ENCODE measurements around the gene CHI3L1.

The CHI3L1 gene

DNA sequence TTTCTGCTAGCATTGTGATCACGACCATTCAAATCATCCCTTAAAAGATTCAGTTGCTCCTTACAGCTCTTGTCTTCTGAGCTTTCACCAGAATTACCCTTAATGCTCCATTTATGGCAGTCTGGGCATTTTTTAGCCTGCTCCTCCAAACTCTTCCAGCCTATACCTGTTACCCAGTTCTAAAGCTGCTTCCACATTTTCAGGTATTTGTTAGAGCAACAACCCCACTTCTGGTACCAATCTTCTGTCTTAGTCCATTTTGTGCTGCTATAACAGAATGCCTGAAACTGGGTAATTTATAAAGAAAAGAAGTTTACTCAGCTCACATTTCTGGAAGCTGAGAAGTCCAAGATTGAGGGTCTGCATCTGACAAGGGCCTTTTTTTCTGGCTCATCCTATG is 28.1 kb downstream of the CHI3L1 start:
- TF ChIP-seq POLR2AphosphoS5 (IDR thresholded peaks at IDR 0.05; ENCODE audit: low read depth, low read length) (no peak), TAF1 (IDR thresholded peaks at IDR 0.05; ENCODE audit: borderline replicate concordance, insufficient read depth, low read length) (no peak), FOXP2 (optimal IDR thresholded peaks at IDR 0.05; ENCODE audit: borderline replicate concordance, extremely low read depth, extremely low read length, insufficient read depth) (no peak), SIN3A (IDR thresholded peaks at IDR 0.05; ENCODE audit: borderline replicate concordance, insufficient read depth, low read length) (no peak)
- TF ChIP-seq, protein P1, sequence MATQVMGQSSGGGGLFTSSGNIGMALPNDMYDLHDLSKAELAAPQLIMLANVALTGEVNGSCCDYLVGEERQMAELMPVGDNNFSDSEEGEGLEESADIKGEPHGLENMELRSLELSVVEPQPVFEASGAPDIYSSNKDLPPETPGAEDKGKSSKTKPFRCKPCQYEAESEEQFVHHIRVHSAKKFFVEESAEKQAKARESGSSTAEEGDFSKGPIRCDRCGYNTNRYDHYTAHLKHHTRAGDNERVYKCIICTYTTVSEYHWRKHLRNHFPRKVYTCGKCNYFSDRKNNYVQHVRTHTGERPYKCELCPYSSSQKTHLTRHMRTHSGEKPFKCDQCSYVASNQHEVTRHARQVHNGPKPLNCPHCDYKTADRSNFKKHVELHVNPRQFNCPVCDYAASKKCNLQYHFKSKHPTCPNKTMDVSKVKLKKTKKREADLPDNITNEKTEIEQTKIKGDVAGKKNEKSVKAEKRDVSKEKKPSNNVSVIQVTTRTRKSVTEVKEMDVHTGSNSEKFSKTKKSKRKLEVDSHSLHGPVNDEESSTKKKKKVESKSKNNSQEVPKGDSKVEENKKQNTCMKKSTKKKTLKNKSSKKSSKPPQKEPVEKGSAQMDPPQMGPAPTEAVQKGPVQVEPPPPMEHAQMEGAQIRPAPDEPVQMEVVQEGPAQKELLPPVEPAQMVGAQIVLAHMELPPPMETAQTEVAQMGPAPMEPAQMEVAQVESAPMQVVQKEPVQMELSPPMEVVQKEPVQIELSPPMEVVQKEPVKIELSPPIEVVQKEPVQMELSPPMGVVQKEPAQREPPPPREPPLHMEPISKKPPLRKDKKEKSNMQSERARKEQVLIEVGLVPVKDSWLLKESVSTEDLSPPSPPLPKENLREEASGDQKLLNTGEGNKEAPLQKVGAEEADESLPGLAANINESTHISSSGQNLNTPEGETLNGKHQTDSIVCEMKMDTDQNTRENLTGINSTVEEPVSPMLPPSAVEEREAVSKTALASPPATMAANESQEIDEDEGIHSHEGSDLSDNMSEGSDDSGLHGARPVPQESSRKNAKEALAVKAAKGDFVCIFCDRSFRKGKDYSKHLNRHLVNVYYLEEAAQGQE (IDR thresholded peaks at IDR 0.05; ENCODE audit: insufficient read depth in 1 of 2, low read depth in 2 of 2, low read length in 2 of 2) = no peak

DNA sequence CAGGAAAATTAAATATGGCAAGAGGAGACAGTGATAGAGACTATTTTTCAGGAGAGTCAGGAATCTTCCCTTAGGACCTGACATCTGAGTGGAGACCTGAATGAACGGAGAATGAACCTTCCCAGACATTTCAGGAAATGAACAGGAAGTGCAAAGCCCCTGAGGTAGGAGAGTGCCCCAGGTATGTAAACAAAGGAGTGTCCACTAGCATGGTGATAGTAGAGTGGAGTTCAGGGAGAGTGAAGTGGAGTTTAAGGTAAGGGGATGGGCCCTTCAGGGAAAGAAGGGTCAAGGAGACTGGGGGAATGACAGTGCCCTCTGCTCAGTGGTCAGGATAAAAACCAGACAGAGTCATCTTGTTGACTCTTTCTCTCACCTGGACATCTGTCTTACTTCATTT is 30.2 kb downstream of the CHI3L1 start:
- TF ChIP-seq POLR2AphosphoS5 (IDR thresholded peaks at IDR 0.05; ENCODE audit: low read depth, low read length) = no peak
- TF ChIP-seq TAF1 (IDR thresholded peaks at IDR 0.05; ENCODE audit: borderline replicate concordance, insufficient read depth, low read length) = no peak
- TF ChIP-seq FOXP2 (optimal IDR thresholded peaks at IDR 0.05; ENCODE audit: borderline replicate concordance, extremely low read depth, extremely low read length, insufficient read depth) = no peak
- TF ChIP-seq, protein P1 (IDR thresholded peaks at IDR 0.05; ENCODE audit: insufficient read depth in 1 of 2, low read depth in 2 of 2, low read length in 2 of 2) = no peak
- no peak for TF ChIP-seq SIN3A (IDR thresholded peaks at IDR 0.05; ENCODE audit: borderline replicate concordance, insufficient read depth, low read length)

- TF ChIP-seq TAF1 (IDR thresholded peaks at IDR 0.05; ENCODE audit: borderline replicate concordance, insufficient read depth, low read length) (no peak), SIN3A (IDR thresholded peaks at IDR 0.05; ENCODE audit: borderline replicate concordance, insufficient read depth, low read length) (no peak), FOXP2 (optimal IDR thresholded peaks at IDR 0.05; ENCODE audit: borderline replicate concordance, extremely low read depth, extremely low read length, insufficient read depth) (no peak), POLR2AphosphoS5 (IDR thresholded peaks at IDR 0.05; ENCODE audit: low read depth, low read length) (no peak)
- TF ChIP-seq, protein P1 (IDR thresholded peaks at IDR 0.05; ENCODE audit: insufficient read depth in 1 of 2, low read depth in 2 of 2, low read length in 2 of 2) = no peak
Observed at GRCh38 chr1:203153989-203154821, 32.3 kb downstream of the CHI3L1 start.

GRCh38 chr1:203153051-203153988 is 33.2 kb downstream of the CHI3L1 start:
- TF ChIP-seq, protein P1 (IDR thresholded peaks at IDR 0.05; ENCODE audit: insufficient read depth in 1 of 2, low read depth in 2 of 2, low read length in 2 of 2) = no peak; a peak in 1 of 4 replicates
- TF ChIP-seq TAF1 (IDR thresholded peaks at IDR 0.05; ENCODE audit: borderline replicate concordance, insufficient read depth, low read length) (no peak), POLR2AphosphoS5 (IDR thresholded peaks at IDR 0.05; ENCODE audit: low read depth, low read length) (no peak), FOXP2 (optimal IDR thresholded peaks at IDR 0.05; ENCODE audit: borderline replicate concordance, extremely low read depth, extremely low read length, insufficient read depth) (no peak), SIN3A (IDR thresholded peaks at IDR 0.05; ENCODE audit: borderline replicate concordance, insufficient read depth, low read length) (no peak)

Data from PFSK-1 (cell line).